ENCODE results near the gene ACSM4. TPM values are rescaled to one million over a fixed set of nuclear protein-coding genes. Genes with fewer than 3 reads are reported as not detected.

The ACSM4 gene
- total and polyA plus RNA-seq, 9 of the 15 experiments (the other 6 are each of a cell fraction or from before 2014, with no cell fraction given), result not detected

DNA sequence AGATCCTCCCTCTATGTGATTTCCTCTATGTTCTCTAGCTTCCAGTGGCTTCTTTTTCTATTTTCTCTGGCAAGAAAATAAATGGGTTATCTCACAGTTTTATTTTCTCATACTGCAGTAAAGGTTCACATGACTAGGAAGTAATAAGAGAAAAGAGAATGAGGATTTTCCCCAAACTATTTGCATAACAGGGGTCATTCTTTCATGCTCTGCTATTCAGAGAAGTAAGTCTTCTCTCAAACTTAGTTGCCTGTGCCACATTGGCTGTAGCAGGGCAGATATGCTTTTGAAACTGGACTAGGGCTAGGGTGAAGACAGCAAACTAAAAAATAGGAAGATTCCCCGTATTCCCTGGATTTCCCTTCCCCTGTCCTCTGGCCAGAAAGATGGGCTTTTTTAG lies 57.4 kb downstream of the ACSM4 start:
- Histone ChIP-seq H3K9ac (ENCODE audit: insufficient read depth in 1 of 2, low read depth in 2 of 2, low read length in 2 of 2) (no peak overlapping the region), H3K36me3 (ENCODE audit: control insufficient read depth, insufficient read depth, low read length) (no peaks in the 10 kb centered on the region), H3K79me2 (ENCODE audit: control insufficient read depth, insufficient read depth, low read length) (no peaks in the 10 kb centered on the region), H3K4me1 (replicated peaks in 1 of 2; ENCODE audit: control insufficient read depth in 2 of 2, insufficient read depth in 2 of 2, low read length in 2 of 2) (no peaks in the 10 kb centered on the region), H3K4me2 (ENCODE audit: insufficient read depth, low read length) (no peak overlapping the region), H3K27me3 (ENCODE audit: control insufficient read depth in 2 of 2, insufficient read depth in 2 of 2, low read length in 2 of 2) (no peaks in the 10 kb centered on the region), H3K9me3 (replicated peaks; ENCODE audit: control insufficient read depth, insufficient read depth, low read depth, low read length) (no peaks in the 10 kb centered on the region), H3K27ac (ENCODE audit: extremely low read depth, low read depth, low read length) (no peak overlapping the region), H3K4me3 (no peak overlapping the region), H2AFZ (ENCODE audit: low read depth, low read length) (no peak overlapping the region), H3K9me1 (ENCODE audit: control insufficient read depth, insufficient read depth, low read length) (no peaks in the 10 kb centered on the region), H4K20me1 (replicated peaks; ENCODE audit: control insufficient read depth, insufficient read depth, low read length) (no peaks in the 10 kb centered on the region)
- CTCF ChIA-PET (ENCODE audit: low intra/inter-chr PET ratio), result no interaction called here
- POLR2A ChIA-PET, result no interaction called here
- DNase-seq (ENCODE audit: extremely low read depth in 1 of 4, low spot score in 3 of 4) (no peak), FAIRE-seq (no peak), ATAC-seq (no peak)
- WGBS (ENCODE audit: insufficient coverage, low coverage, missing lambda C conversion rate), result 13% methylated on average over 1 of the region's 1 CpG
- TF ChIP-seq U2AF1 (optimal IDR thresholded peaks at IDR 0.05; ENCODE audit: low read depth, low read length) (no peak), ZNF431 (CRISPR knock-in tag; IDR thresholded peaks at IDR 0.05) (no peak), RCOR1 (IDR thresholded peaks at IDR 0.05; ENCODE audit: borderline replicate concordance in 1 of 2, low read depth in 2 of 2, low read length in 2 of 2) (no peak), COPS2 (conservative IDR thresholded peaks at IDR 0.05) (no peak), MTF1 (CRISPR knock-in tag; IDR thresholded peaks at IDR 0.05; ENCODE audit: borderline replicate concordance) (no peak), BRCA1 (IDR thresholded peaks at IDR 0.05) (no peak), BRCA1 (CRISPR knock-in tag; IDR thresholded peaks at IDR 0.05) (no peak), TAL1 (IDR thresholded peaks at IDR 0.05) (no peak), GABPB1 (CRISPR knock-in tag; IDR thresholded peaks at IDR 0.05) (no peak)
- intact Hi-C loops (cut with micrococcal nuclease), result no loop called here
- in situ Hi-C loops (cut with MboI), result no loop called here
- BruUV-seq (replicated peaks), result no TSS peak

DNA sequence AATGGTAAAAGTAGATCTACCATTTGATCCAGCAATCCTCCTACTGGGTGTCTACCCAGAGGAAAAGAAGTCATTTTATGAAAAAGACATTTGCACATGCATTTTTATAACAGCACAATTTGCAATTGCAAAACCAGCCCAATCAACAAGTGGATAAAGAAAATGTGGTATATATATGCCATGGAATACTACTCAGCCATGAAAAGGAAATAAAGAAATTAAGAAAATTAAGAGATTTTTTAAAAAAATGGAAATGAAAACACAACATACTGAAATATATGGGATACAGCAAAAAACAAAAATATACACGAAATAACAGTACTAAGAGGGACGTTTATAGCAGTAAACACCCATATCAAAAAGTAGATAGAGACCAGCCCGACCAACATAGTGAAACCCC lies 58.9 kb downstream of the ACSM4 start:
- no peak overlapping the region for H2AFZ ChIP-seq (ENCODE audit: low read depth, low read length)
- no peak overlapping the region for H3K9ac ChIP-seq (ENCODE audit: insufficient read depth in 1 of 2, low read depth in 2 of 2, low read length in 2 of 2)
- DNase-seq (ENCODE audit: extremely low read depth in 1 of 4, low spot score in 3 of 4) (no peak), ATAC-seq (no peak), FAIRE-seq (no peak)
- no peaks in the 10 kb centered on the region for H3K27me3 ChIP-seq (ENCODE audit: control insufficient read depth in 2 of 2, insufficient read depth in 2 of 2, low read length in 2 of 2)
- H3K9me3 ChIP-seq (replicated peaks; ENCODE audit: control insufficient read depth, insufficient read depth, low read depth, low read length), result no peaks in the 10 kb centered on the region
- TF ChIP-seq ZNF146 (CRISPR knock-in tag; IDR thresholded peaks at IDR 0.05; ENCODE audit: unreplicated experiment) (peak; percentile 65), SMARCB1 (IDR thresholded peaks at IDR 0.05; ENCODE audit: insufficient read length, low read depth) (no peak)
- TF ChIP-seq, protein P1, sequence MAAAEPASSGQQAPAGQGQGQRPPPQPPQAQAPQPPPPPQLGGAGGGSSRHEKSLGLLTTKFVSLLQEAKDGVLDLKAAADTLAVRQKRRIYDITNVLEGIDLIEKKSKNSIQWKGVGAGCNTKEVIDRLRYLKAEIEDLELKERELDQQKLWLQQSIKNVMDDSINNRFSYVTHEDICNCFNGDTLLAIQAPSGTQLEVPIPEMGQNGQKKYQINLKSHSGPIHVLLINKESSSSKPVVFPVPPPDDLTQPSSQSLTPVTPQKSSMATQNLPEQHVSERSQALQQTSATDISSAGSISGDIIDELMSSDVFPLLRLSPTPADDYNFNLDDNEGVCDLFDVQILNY (CRISPR knock-in tag; IDR thresholded peaks at IDR 0.05), result no peak
- POLR2A ChIA-PET, result no interaction called here
- in situ Hi-C loops (cut with MboI) (no loop called here), intact Hi-C loops (cut with micrococcal nuclease) (no loop called here)
- no peaks in the 10 kb centered on the region for H3K36me3 ChIP-seq (ENCODE audit: control insufficient read depth, insufficient read depth, low read length)
- H3K4me3 ChIP-seq, result no peak overlapping the region
- H3K27ac ChIP-seq (ENCODE audit: extremely low read depth, low read depth, low read length), result no peak overlapping the region
- H4K20me1 ChIP-seq (replicated peaks; ENCODE audit: control insufficient read depth, insufficient read depth, low read length), result no peaks in the 10 kb centered on the region
- no peaks in the 10 kb centered on the region for H3K9me1 ChIP-seq (ENCODE audit: control insufficient read depth, insufficient read depth, low read length)
- H3K79me2 ChIP-seq (ENCODE audit: control insufficient read depth, insufficient read depth, low read length), result no peaks in the 10 kb centered on the region
- 8% methylated on average over 3 of the region's 3 CpGs for WGBS (ENCODE audit: insufficient coverage, low coverage, missing lambda C conversion rate)
- no TSS peak for BruUV-seq (replicated peaks)
- no peaks in the 10 kb centered on the region for H3K4me1 ChIP-seq (replicated peaks in 1 of 2; ENCODE audit: control insufficient read depth in 2 of 2, insufficient read depth in 2 of 2, low read length in 2 of 2)
- CTCF ChIA-PET (ENCODE audit: low intra/inter-chr PET ratio), result no interaction called here
- H3K4me2 ChIP-seq (ENCODE audit: insufficient read depth, low read length), result no peak overlapping the region
